ENCODE measurements around the gene HOXB3.

HOXB3 gene

DNA sequence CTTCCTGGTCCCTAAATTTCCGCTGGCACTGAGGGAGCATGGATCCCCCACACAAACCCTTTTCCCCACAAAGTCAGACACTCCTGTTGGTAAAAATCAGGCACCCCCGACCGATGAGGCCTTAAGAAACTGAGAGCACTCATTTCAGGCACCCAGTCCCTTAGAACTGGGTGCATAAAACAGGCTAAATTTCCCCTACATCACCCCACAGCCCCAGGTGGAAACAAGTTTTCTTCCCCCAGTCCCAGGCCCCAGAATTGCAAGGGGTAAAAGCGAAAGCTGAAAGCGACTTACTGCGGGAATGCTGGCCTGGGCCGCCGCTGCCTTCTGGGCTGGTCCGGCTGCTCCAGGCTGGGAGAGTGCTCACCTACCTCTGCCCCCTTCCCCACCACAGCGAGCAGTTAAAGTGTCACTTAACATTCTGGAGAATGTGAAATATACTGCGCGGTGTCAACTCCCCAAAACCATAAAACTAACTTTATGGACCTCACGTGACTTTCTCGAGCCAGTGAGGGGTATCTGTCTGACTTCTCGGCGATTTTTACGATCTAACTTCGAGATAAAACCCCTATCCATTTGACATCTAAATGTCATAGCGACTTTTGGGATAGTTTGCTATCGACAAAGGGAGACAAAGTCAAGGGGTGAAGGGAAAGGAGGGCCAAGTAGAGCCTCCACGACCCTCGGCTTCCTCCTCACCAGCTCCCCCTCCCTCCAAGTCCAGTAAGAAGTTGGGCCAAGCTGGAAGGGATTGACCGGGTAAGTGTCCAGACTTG is at the start of gene HOXB3:
Gene HOXB3, minus strand, starts transcription at position 411 of the 776 bp plus-strand sequence. CDS start 37,767 bp downstream, outside the sequence.
- no peak for DNase-seq (ENCODE audit: low read depth)

GRCh38 chr17:48639136-48639535 is 49.1 kb upstream of the HOXB3 start:
- no peak for DNase-seq (ENCODE audit: low read depth)

DNA sequence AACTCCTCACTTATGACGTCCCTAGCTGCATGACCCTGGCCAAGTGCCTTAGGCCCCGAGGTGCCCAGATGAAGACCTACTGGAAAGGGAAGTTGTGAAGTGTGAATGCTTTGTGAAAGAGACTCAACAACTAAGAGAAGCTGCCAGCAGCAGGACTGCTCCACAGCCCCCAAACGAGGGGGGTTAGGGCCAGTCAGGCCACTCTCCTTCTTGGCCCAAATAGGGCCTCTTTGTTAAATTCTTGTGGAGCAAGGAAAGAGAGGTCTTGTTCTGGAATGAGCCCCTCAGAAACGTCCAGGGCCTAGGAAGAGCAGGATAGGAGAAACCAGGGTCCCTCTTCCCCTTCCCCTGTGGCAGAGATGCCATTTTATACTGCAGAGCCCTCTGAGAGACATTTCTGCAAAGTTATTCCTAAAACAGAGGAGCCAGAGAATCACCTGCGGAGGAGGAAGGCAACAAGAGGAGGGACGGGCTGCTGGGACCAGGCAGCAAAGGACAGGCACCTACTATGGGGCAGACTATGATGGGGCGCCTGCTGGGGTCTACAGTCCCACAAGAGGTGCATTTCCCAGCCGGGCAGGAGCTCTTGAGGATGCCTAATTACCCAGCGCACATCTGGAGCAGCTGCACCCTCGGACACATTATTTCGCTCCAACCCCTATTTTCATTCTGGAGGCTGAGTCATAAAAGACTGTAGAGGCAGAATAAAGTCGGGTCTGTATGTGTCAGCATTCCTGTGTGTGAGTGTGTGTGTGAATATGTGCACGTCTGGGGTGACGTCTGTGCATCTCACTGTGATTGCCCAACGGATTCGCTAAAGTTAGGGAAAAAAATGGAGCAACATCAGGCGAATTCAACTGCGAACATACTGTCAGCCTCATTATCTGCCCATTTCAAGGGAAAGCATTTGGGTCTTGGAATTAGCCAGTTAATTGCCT is 47.6 kb upstream of the HOXB3 start:
- DNase-seq (ENCODE audit: low read depth), result no peak

GRCh38 chr17:48636177-48637018 is 46.4 kb upstream of the HOXB3 start:
- peak; percentile 58 for DNase-seq (ENCODE audit: low read depth)

DNA sequence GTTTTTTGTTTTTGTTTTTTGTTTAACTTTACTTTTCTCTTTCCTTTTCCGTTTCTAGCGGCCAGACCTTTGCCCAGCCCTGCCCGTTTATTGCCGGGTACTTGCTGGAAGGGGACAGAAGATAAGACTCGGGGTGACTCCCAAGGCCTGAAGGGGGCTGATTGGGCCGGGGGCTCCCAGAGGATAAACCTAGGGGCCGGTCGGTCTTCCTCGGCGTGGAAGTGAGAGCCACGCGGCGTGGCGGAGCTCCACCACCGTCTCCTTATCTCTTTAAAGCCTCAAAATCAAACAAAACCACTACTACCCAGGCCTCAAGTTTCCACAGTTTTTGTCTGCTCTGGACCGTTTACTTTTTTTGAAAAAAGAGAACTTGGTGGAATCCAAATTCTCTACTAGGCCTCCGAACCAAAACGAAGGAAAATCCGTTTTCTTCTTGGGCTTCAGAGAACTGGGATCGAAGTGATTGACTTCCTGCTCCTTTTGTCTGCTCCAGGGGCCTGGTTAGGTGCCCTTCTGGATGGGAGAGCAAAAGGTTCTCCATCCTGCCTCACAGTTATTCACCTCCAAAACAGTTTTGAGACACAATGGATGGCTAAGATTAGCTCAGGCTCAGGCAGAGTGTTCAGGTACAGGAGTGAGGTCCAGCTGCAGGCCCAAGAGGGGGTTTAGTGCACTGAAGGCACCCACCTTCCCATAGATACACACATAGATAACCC is 44.6 kb upstream of the HOXB3 start:
- DNase-seq (ENCODE audit: low read depth), result no peak

DNA sequence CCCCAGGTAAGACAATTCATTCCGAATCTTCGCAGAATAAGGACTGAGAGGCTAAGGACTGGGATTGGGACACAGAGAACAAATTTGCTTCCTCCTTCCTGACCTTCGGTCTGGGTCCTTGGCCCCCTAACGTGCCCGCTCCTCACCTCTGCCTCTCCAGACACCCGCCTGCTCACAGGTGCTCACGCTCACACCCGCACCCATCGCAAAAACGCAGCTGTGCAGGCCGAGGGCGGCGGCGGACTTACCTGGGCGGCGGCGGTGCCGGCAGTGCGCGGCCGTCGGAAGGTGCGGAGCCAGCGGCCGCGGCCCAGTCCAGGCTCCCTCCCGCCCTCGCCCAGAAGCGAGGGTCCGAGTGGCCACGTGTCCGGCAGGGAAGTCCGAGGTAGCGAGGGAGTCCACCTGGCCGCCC is 43.2 kb upstream of the HOXB3 start:
- DNase-seq (ENCODE audit: low read depth), result no peak

- no peak for DNase-seq (ENCODE audit: low read depth)
These were observed 42.7 kb upstream of the HOXB3 start for GRCh38 chr17:48632579-48633265.

- no peak for DNase-seq (ENCODE audit: low read depth)
These were observed 41.9 kb upstream of the HOXB3 start for GRCh38 chr17:48631693-48632578.

DNA sequence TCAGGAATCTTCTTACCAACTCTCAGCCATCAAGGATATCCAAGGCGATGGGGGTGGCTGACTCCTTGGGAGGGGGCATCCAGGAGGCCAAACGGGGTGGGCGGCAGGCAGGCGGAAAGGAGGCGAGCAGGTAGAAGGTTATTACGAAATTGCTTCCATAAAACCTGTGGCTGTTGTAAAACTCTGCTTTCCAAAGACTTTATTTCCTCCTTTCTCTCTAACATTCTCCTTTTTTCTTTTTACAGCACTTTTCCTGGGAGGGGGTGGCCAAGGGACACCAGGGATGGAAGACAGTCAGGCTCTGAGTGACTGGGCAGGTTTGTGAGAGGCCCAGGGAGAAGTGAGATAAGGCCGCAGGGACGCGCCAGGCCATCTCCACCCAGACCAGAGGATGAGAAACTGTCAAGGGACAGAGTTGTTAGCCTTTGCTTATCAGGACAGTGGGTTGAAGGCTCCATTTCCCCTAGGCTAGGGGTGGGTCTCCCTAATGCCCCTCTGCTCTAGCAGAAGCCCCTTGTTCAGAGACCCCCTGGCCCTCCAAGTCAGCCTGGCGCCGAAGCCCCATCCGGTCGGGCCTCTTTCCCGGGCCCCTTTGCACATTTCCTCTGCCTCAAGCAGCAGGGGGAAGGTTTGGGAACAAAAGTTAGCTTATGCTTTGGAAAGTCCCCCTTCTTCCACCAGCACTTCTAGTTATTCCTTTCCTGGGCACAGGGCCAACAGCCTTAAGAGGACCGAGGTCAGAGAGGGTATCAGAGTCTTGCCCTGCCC is 41.1 kb upstream of the HOXB3 start:
- no peak for DNase-seq (ENCODE audit: low read depth)

DNA sequence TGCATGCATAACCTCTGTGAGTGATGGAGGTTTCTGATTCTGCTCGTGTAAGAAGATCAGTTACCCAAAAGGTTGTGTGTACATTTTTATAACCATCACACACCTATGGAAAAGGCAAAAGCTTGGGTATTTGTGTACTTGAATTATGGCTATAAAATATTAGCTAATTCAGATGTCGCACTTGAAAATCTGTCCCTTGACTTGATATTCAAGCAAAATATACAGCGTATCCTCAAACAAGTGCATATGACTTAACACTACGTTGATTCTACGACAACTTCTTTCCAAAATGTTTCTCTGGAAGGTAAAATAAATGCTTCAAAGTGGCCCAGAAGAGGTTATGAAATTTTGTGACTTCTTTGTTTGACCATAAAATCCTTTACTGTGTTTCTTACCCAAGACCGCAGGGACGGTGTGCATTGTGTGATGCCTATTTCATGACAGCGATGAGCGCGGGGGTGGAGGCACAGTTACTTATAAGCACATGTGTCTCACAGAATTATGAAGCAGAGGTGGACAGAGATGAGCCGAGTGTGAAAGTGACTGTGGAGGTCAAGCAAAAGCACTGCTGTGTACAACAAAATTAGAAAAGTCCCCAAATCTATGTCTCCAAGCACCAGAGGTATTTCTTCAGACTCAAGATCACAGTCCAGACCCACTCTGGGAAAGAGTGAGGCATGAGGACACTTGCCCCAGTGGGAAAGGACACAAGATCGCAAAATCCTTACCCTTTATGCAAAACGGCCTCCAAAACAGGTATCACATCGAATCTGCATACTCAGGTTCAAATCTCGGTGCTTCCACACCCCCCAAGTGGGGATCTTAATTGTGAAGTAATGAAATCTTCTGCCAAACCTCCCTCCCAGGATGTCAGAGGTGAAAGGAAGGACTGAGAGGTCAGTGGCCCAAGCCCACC is 40.2 kb upstream of the HOXB3 start:
- DNase-seq (ENCODE audit: low read depth), result no peak

GRCh38 chr17:48629411-48629759 is 39.3 kb upstream of the HOXB3 start:
- no peak for DNase-seq (ENCODE audit: low read depth)

- no peak for DNase-seq (ENCODE audit: low read depth)
These were observed 38.8 kb upstream of the HOXB3 start for GRCh38 chr17:48628649-48629410.

DNA sequence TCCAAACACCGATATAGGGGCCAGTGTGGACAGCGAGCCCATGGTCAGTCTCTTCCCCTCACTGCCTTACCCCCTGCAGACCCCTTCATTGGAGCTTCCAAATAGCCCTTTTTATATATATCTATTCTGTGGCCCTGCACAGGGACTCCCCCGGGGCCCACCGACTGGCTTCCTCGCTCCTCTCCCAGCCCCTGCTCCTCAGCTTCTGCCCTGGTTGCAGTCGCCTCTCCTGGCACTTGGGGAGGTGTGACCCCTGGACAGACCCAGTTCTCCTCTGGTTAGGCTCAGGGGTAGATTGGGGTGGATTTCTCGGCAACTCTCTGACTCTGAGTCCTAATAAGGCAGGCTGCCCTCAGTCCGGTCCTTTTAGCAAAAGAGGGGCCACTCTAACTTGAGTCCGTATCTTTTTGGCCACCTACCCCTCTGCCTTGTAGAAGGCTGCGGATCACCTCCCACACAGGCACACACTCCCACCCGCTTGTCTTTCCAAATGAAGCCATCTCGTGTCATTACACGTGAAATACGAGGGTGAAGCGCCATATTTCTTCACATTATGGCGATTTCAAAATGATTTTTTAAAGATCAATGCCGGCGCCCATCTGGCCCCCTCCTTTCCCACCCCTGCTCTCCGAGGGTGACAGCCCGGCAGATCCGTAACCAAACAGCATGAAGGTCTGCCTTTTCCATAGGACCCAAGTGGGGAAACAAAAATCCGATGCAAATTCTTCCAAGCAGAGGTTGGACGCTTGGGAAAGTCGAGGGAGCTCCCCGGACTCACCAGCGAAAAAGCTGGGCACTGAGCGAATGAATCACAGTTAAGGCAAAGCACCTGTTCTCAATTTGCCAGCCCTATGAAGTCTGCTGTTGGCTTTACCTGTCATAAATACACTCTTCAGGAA is 37.8 kb upstream of the HOXB3 start:
- DNase-seq (ENCODE audit: low read depth), result no peak

DNA sequence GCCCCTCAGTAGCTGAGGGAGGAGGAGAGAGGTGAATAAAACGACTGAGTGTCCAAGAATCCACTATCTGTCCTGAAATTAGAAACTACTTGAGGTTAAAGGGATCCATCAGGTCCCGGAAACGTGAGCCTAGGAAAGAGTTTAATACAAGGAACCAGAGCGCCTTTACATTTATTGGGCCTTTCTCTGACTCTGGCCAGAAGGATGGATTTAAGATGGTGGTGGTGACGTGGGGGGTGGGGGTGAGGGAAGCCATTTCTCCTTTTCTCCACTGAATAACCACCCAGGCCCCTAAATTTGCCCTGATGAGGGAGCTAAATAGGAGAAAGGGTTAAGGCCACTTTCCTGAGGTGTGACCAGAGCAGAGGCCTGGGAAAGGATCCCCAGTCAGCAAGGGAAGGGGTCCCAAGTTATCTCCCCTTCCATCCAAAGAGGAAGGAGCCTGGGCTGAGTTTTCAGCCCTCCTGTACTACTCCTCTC is 37.1 kb upstream of the HOXB3 start:
- no peak for DNase-seq (ENCODE audit: low read depth)

DNA sequence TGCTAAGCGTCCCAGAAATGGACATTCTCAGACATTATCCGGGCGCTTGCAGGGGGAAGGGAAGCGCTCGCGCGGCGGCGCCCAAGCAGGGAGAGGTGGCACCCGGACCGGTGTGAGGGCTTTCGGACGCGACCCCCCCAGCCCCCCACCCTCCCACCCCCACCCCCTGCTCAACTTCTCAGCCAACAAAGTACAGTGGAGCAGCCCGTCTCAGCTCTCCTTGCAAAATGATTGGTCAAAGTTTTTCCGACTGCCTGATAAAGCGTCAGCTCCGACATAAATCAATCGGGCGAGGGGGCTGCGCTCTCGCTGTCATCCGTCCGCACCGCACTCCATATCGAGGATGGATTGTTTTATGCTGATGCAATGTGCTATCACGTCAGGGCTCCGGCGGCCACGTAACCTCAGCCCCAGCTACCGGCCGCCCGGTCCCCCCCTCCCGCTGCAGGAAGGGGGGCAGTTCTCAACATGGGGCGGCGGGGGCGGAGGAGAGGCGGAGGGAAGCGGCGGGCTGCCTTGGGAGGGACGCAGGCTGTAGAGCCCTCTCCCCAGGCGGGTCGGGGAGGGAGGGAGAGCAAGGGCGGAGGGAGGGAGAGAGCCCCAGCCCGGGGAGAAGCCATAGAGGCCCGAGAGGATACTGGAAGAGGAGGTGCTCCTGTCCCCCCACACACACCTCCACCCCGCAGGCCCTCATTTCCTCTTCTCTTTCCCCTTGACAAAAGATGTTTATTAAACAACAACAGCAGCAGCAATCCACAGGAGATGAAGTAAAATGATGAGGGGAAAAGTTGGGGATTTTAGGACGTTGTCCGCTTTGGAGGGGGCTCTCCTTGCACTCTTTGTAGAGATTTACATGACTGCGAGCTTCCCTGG is 36.4 kb upstream of the HOXB3 start, which contains the start of gene HOXB9:
Gene HOXB9, minus strand, starts transcription at position 114 of the 873 bp plus-strand sequence. Its CDS starts 89 bp downstream, at position 25.
- DNase-seq (ENCODE audit: low read depth), result no peak

All from stimulated activated CD8-positive, alpha-beta memory T cell treated with anti-CD3 and anti-CD28 coated beads, Interleukin-7, amount 100 ng/mL, for 24 hours (primary cell).